Fibroblast of lung (primary cell): ENCODE measurements around the gene MRTFA.

Experiments used
- EZH2 ChIP-seq: IDR thresholded peaks from 2 replicates; pipeline ENCODE4 v1.5.1; 2012; ENCODE audit warnings: low read length, control low read depth, mild to moderate bottlenecking; ENCODE audit errors: missing control alignments
- TF ChIP-seq, protein P1 (sequence below), 2 donors: IDR thresholded peaks in 1 of 2; conservative IDR thresholded peaks in 1 of 2; 1 replicate in 1 of 2; 2 replicates in 1 of 2; pipeline ENCODE4 v1.5.1; 2011 to 2012; ENCODE audit warnings: low read length in 2 of 2, control low read depth in 1 of 2, inconsistent platforms in 1 of 2, low read depth in 1 of 2, mild to moderate bottlenecking in 1 of 2

DNA sequence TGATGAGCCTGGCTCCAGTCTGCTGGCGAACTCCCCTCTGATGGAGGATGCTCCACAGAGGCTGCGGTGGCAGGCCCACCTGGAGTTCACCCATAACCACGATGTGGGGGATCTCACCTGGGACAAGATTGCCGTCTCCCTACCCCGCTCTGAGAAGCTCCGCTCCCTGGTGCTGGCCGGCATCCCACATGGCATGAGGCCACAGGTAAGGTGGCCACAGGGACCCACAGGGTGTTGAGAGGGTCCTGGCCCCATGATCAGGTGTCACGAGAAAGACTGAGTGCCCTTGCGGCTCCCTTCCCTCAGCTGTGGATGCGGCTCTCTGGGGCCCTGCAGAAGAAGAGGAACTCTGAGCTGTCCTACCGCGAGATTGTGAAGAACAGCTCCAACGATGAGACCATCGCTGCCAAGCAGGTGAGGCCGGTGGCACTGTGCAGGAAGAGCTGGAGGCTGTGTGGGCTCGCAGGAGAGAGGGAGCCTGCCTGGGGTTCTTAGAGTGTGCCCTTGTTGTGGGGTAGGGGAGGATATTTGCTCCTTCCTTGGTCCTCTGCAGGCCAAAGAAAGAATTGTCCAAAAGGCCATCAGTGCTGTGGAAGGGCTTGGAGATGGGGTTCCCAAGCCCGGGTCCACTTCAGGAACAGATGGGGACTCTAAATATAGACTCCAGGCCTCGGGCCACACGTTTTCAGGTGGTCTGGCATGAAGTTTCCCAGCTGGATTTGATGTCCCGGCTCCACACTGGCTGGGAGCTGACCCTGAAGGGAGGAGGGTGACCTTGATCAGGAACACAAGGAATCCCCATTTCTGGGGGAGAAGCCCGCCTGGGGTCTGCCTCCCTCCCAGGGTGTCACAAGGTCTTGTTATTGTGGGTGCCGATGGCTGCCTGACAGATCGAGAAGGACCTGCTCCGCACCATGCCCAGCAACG is 232.0 kb downstream of the MRTFA start:
- TF ChIP-seq, protein P1, sequence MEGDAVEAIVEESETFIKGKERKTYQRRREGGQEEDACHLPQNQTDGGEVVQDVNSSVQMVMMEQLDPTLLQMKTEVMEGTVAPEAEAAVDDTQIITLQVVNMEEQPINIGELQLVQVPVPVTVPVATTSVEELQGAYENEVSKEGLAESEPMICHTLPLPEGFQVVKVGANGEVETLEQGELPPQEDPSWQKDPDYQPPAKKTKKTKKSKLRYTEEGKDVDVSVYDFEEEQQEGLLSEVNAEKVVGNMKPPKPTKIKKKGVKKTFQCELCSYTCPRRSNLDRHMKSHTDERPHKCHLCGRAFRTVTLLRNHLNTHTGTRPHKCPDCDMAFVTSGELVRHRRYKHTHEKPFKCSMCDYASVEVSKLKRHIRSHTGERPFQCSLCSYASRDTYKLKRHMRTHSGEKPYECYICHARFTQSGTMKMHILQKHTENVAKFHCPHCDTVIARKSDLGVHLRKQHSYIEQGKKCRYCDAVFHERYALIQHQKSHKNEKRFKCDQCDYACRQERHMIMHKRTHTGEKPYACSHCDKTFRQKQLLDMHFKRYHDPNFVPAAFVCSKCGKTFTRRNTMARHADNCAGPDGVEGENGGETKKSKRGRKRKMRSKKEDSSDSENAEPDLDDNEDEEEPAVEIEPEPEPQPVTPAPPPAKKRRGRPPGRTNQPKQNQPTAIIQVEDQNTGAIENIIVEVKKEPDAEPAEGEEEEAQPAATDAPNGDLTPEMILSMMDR (conservative IDR thresholded peaks at IDR 0.05 in 1 of 2, IDR thresholded peaks at IDR 0.05 in 1 of 2; ENCODE audit: low read depth in 1 of 2, low read length in 2 of 2) = no peak
- TF ChIP-seq EZH2 = no peak
